ENCODE data around the gene SH3GL2.

The SH3GL2 gene

DNA sequence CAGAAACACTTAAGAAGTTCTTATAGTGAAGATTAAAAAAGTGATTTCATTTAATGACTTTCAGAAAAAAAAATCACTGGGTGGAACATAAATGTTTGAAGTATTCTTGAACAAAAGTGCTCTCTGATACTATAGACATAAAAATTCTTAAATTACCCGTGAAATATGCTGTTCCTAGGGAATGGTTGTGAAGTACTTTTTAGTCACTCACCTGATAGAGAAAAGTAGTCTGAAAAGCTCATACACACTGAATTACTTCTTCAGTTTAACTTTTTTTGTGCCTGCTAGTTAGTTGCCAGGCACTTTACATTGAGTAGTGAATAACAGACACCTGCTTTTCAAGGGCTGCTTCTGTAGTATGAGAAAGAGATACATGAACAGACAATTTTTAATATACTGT, 78.0 kb downstream of the SH3GL2 start:
- Histone ChIP-seq H3K18ac (ENCODE audit: low read length) (no peak overlapping the region), H2AFZ (ENCODE audit: insufficient read depth, low read length, poor library complexity) (no peak overlapping the region), H2AK5ac (ENCODE audit: low read length) (no peak overlapping the region), H4K8ac (ENCODE audit: low read depth, low read length) (no peak overlapping the region), H3K27ac (ENCODE audit: low read depth, low read length) (no peak overlapping the region), H3K27me3 (ENCODE audit: insufficient read depth, low read length) (no peaks in the 10 kb centered on the region), H4K91ac (ENCODE audit: low read depth, low read length) (no peak overlapping the region), H3K14ac (ENCODE audit: low read length) (no peak overlapping the region), H3K4me2 (ENCODE audit: low read length) (no peak overlapping the region), H3K36me3 (ENCODE audit: control insufficient read depth in 1 of 2, insufficient read depth in 2 of 2, low read length in 2 of 2) (no peaks in the 10 kb centered on the region), H2BK5ac (ENCODE audit: low read depth, low read length, poor library complexity) (no peak overlapping the region), H3K23ac (ENCODE audit: low read length) (no peak overlapping the region), H3K4me1 (ENCODE audit: control insufficient read depth in 1 of 2, insufficient read depth in 2 of 2, low read length in 2 of 2) (no peaks in the 10 kb centered on the region), H4K12ac (ENCODE audit: low read depth, low read length) (no peak overlapping the region), H3K9me3 (ENCODE audit: insufficient read depth, low read depth, low read length) (no peaks in the 10 kb centered on the region), H3K4ac (ENCODE audit: low read depth, low read length) (no peak overlapping the region), H3K79me2 (ENCODE audit: control insufficient read depth, insufficient read depth, low read length, poor library complexity) (no peaks in the 10 kb centered on the region), H2BK120ac (ENCODE audit: insufficient read depth, low read length, poor library complexity) (no peak overlapping the region), H3K9ac (ENCODE audit: low read length) (no peak overlapping the region), H3K4me3 (ENCODE audit: low read depth, low read length) (no peak overlapping the region), H3K79me1 (ENCODE audit: low read length) (no peaks in the 10 kb centered on the region), H2BK12ac (ENCODE audit: low read length) (no peak overlapping the region)
- no CpG with 5 or more reads among the region's 1 CpG for WGBS (ENCODE audit: extremely low coverage, insufficient coverage, insufficient read length)
- DNase-seq: no peak

GRCh38 chr9:17658237-17658636, 79.4 kb downstream of the SH3GL2 start:
- no peak for DNase-seq
- Histone ChIP-seq H3K27ac (ENCODE audit: low read depth, low read length) (no peak overlapping the region), H3K79me1 (ENCODE audit: low read length) (no peaks in the 10 kb centered on the region), H4K12ac (ENCODE audit: low read depth, low read length) (no peak overlapping the region), H3K79me2 (ENCODE audit: control insufficient read depth, insufficient read depth, low read length, poor library complexity) (no peaks in the 10 kb centered on the region), H4K8ac (ENCODE audit: low read depth, low read length) (no peak overlapping the region), H2BK120ac (ENCODE audit: insufficient read depth, low read length, poor library complexity) (no peak overlapping the region), H4K91ac (ENCODE audit: low read depth, low read length) (no peak overlapping the region), H2AK5ac (ENCODE audit: low read length) (no peak overlapping the region), H3K4me3 (ENCODE audit: low read depth, low read length) (no peak overlapping the region), H3K23ac (ENCODE audit: low read length) (no peak overlapping the region), H3K18ac (ENCODE audit: low read length) (no peak overlapping the region), H3K27me3 (ENCODE audit: insufficient read depth, low read length) (no peaks in the 10 kb centered on the region), H3K4me2 (ENCODE audit: low read length) (no peak overlapping the region), H3K9me3 (ENCODE audit: insufficient read depth, low read depth, low read length) (no peaks in the 10 kb centered on the region), H2BK5ac (ENCODE audit: low read depth, low read length, poor library complexity) (no peak overlapping the region), H3K36me3 (ENCODE audit: control insufficient read depth in 1 of 2, insufficient read depth in 2 of 2, low read length in 2 of 2) (no peaks in the 10 kb centered on the region), H2BK12ac (ENCODE audit: low read length) (no peak overlapping the region), H3K9ac (ENCODE audit: low read length) (no peak overlapping the region), H2AFZ (ENCODE audit: insufficient read depth, low read length, poor library complexity) (no peak overlapping the region), H3K4me1 (ENCODE audit: control insufficient read depth in 1 of 2, insufficient read depth in 2 of 2, low read length in 2 of 2) (no peaks in the 10 kb centered on the region), H3K4ac (ENCODE audit: low read depth, low read length) (no peak overlapping the region), H3K14ac (ENCODE audit: low read length) (no peak overlapping the region)
- no CpG with 5 or more reads among the region's 2 CpGs for WGBS (ENCODE audit: extremely low coverage, insufficient coverage, insufficient read length)

DNA sequence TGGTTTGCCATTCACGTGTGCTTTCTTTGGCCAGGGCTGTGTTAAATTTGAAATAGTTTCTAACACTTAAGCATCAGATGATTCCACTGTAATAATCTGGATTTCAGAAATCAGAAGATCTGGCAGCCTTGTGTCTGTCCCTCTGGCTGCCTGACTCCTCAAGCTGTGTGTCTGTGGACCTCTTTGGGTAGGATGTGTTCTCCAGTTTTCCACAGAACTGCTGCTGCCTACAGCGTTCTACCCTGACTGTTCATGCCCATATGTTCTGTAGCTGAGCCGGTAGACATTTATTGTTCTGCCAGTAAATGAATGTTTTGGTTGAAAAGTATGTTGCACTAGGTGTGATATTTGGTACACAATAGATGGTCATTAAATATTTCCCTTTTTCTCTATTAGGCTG, 81.3 kb downstream of the SH3GL2 start:
- Histone ChIP-seq H3K4me3 (ENCODE audit: low read depth, low read length) (no peak overlapping the region), H2BK5ac (ENCODE audit: low read depth, low read length, poor library complexity) (no peak overlapping the region), H3K4ac (ENCODE audit: low read depth, low read length) (no peak overlapping the region), H2BK12ac (ENCODE audit: low read length) (no peak overlapping the region), H3K14ac (ENCODE audit: low read length) (no peak overlapping the region), H4K12ac (ENCODE audit: low read depth, low read length) (no peak overlapping the region), H3K79me2 (ENCODE audit: control insufficient read depth, insufficient read depth, low read length, poor library complexity) (no peaks in the 10 kb centered on the region), H3K9me3 (ENCODE audit: insufficient read depth, low read depth, low read length) (no peaks in the 10 kb centered on the region), H3K18ac (ENCODE audit: low read length) (no peak overlapping the region), H3K23ac (ENCODE audit: low read length) (no peak overlapping the region), H3K36me3 (ENCODE audit: control insufficient read depth in 1 of 2, insufficient read depth in 2 of 2, low read length in 2 of 2) (no peaks in the 10 kb centered on the region), H3K79me1 (ENCODE audit: low read length) (no peaks in the 10 kb centered on the region), H4K8ac (ENCODE audit: low read depth, low read length) (no peak overlapping the region), H2AFZ (ENCODE audit: insufficient read depth, low read length, poor library complexity) (no peak overlapping the region), H3K4me1 (ENCODE audit: control insufficient read depth in 1 of 2, insufficient read depth in 2 of 2, low read length in 2 of 2) (no peaks in the 10 kb centered on the region), H4K91ac (ENCODE audit: low read depth, low read length) (no peak overlapping the region), H3K27me3 (ENCODE audit: insufficient read depth, low read length) (no peaks in the 10 kb centered on the region), H3K9ac (ENCODE audit: low read length) (no peak overlapping the region), H3K4me2 (ENCODE audit: low read length) (no peak overlapping the region), H2BK120ac (ENCODE audit: insufficient read depth, low read length, poor library complexity) (no peak overlapping the region), H2AK5ac (ENCODE audit: low read length) (no peak overlapping the region), H3K27ac (ENCODE audit: low read depth, low read length) (no peak overlapping the region)
- no CpG with 5 or more reads among the region's 3 CpGs for WGBS (ENCODE audit: extremely low coverage, insufficient coverage, insufficient read length)
- no peak for DNase-seq

DNA sequence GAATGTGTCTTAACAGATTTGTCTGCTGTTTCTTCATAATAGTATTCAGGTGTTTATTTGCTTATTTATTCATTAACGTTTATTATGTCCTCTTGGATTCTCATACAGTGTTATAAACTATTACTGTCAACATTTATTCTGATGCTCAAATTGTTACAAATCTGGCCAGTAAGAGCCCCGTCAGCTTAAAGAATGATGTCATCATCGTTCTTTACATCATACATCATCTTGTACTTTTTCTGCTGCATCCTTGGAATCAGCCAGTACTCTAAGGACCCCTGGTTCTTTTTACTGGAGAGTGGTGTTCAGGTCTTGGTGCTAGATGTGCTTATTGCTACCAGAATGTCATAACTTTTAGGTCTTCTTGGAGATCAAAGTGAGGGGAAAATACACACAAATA, 86.6 kb downstream of the SH3GL2 start:
- Histone ChIP-seq H3K36me3 (ENCODE audit: control insufficient read depth in 1 of 2, insufficient read depth in 2 of 2, low read length in 2 of 2) (no peaks in the 10 kb centered on the region), H3K4me2 (ENCODE audit: low read length) (no peak overlapping the region), H4K91ac (ENCODE audit: low read depth, low read length) (no peak overlapping the region), H3K79me1 (ENCODE audit: low read length) (no peaks in the 10 kb centered on the region), H2AFZ (ENCODE audit: insufficient read depth, low read length, poor library complexity) (no peak overlapping the region), H3K27ac (ENCODE audit: low read depth, low read length) (no peak overlapping the region), H2BK120ac (ENCODE audit: insufficient read depth, low read length, poor library complexity) (no peak overlapping the region), H3K4me1 (ENCODE audit: control insufficient read depth in 1 of 2, insufficient read depth in 2 of 2, low read length in 2 of 2) (no peaks in the 10 kb centered on the region), H3K9me3 (ENCODE audit: insufficient read depth, low read depth, low read length) (no peaks in the 10 kb centered on the region), H3K4ac (ENCODE audit: low read depth, low read length) (no peak overlapping the region), H3K18ac (ENCODE audit: low read length) (no peak overlapping the region), H3K79me2 (ENCODE audit: control insufficient read depth, insufficient read depth, low read length, poor library complexity) (no peaks in the 10 kb centered on the region), H4K8ac (ENCODE audit: low read depth, low read length) (no peak overlapping the region), H3K27me3 (ENCODE audit: insufficient read depth, low read length) (no peaks in the 10 kb centered on the region), H2AK5ac (ENCODE audit: low read length) (no peak overlapping the region), H3K23ac (ENCODE audit: low read length) (no peak overlapping the region), H3K9ac (ENCODE audit: low read length) (no peak overlapping the region), H4K12ac (ENCODE audit: low read depth, low read length) (no peak overlapping the region), H2BK5ac (ENCODE audit: low read depth, low read length, poor library complexity) (no peak overlapping the region), H2BK12ac (ENCODE audit: low read length) (no peak overlapping the region), H3K4me3 (ENCODE audit: low read depth, low read length) (no peak overlapping the region), H3K14ac (ENCODE audit: low read length) (no peak overlapping the region)
- WGBS (ENCODE audit: extremely low coverage, insufficient coverage, insufficient read length): no CpG with 5 or more reads among the region's 3 CpGs
- DNase-seq: no peak
